H9 (cell line): ENCODE results near the gene OXSR1. TPM values are rescaled to one million over a fixed set of nuclear protein-coding genes. Genes with fewer than 3 reads are reported as not detected.
A peak's percentile ranks its signal among the peaks of the same experiment; 100 is the strongest.

Experiments
- DNase-seq: peaks from one replicate; pipeline ENCODE4 v3.0.0-alpha.2; 2017
- H2AFZ ChIP-seq: one replicate; pipeline ENCODE4 v1.6.1; 2013; ENCODE audit warnings: mild to moderate bottlenecking, low read length, control low read depth, moderate library complexity
- H2AK5ac ChIP-seq: 2 replicates; pipeline ENCODE4 v1.6.1; 2013; ENCODE audit warnings: low read length, control low read depth, mixed read lengths; ENCODE audit not compliant: insufficient read length
- H2BK120ac ChIP-seq: one replicate; pipeline ENCODE4 v1.6.1; 2013; ENCODE audit warnings: low read depth, mild to moderate bottlenecking, low read length, control low read depth, inconsistent platforms; ENCODE audit not compliant: poor library complexity, severe bottlenecking
- H2BK12ac ChIP-seq: 2 replicates; pipeline ENCODE4 v1.6.1; 2013; ENCODE audit warnings: low read length, control low read depth, mixed read lengths, low read depth; ENCODE audit not compliant: insufficient read length
- H2BK15ac ChIP-seq: 2 replicates; pipeline ENCODE4 v1.6.1; 2013; ENCODE audit warnings: low read depth, low read length, control low read depth
- H2BK20ac ChIP-seq: one replicate; pipeline ENCODE4 v1.6.1; 2013; ENCODE audit warnings: low read depth, mild to moderate bottlenecking, low read length, control low read depth, inconsistent platforms; ENCODE audit not compliant: poor library complexity, severe bottlenecking
- H2BK5ac ChIP-seq: 2 replicates; pipeline ENCODE4 v1.6.1; 2013; ENCODE audit warnings: low read length, control low read depth, mixed read lengths; ENCODE audit not compliant: insufficient read length
- H3K14ac ChIP-seq: 2 replicates; pipeline ENCODE4 v1.6.1; 2013; ENCODE audit warnings: low read length, control low read depth; ENCODE audit not compliant: insufficient read depth
- H3K18ac ChIP-seq: 2 replicates; pipeline ENCODE4 v1.6.1; 2013; ENCODE audit warnings: low read depth, mild to moderate bottlenecking, mixed read lengths, low read length, control low read depth; ENCODE audit not compliant: insufficient read length
- H3K23ac ChIP-seq: 2 replicates; pipeline ENCODE4 v1.6.1; 2013; ENCODE audit warnings: low read length, control low read depth, mixed read lengths, low read depth; ENCODE audit not compliant: insufficient read length
- H3K23me2 ChIP-seq: 2 replicates; pipeline ENCODE4 v1.6.1; 2013; ENCODE audit warnings: low read depth, mild to moderate bottlenecking, mixed read lengths, low read length, control low read depth; ENCODE audit not compliant: insufficient read length, poor library complexity, severe bottlenecking
- H3K27ac ChIP-seq: 2 replicates; pipeline ENCODE4 v1.5.1; 2013; ENCODE audit warnings: low read length, control low read depth, mixed read lengths, low read depth; ENCODE audit not compliant: insufficient read length
- H3K27me3 ChIP-seq: 2 replicates; pipeline ENCODE4 v1.6.1; 2013; ENCODE audit warnings: low read length, control low read depth, inconsistent platforms; ENCODE audit not compliant: insufficient read depth
- H3K4ac ChIP-seq: 2 replicates; pipeline ENCODE4 v1.6.1; 2013; ENCODE audit warnings: low read depth, mild to moderate bottlenecking, control low read depth, inconsistent platforms, low read length, moderate library complexity
- H3K4me1 ChIP-seq: 2 replicates; pipeline ENCODE4 v1.6.1; 2013; ENCODE audit warnings: low read length, control low read depth, inconsistent platforms; ENCODE audit not compliant: insufficient read depth
- H3K4me2 ChIP-seq: 2 replicates; pipeline ENCODE4 v1.6.1; 2013; ENCODE audit warnings: low read length, control low read depth, mixed read lengths; ENCODE audit not compliant: insufficient read length, insufficient read depth
- H3K56ac ChIP-seq: 2 replicates; pipeline ENCODE4 v1.6.1; 2013; ENCODE audit warnings: low read depth, mild to moderate bottlenecking, mixed read lengths, low read length, control low read depth; ENCODE audit not compliant: insufficient read length
- H3K79me1 ChIP-seq: 2 replicates; pipeline ENCODE4 v1.6.1; 2013; ENCODE audit warnings: low read depth, mild to moderate bottlenecking, moderate library complexity, low read length, control low read depth, inconsistent platforms; ENCODE audit not compliant: insufficient read depth, poor library complexity, severe bottlenecking
- H3K79me2 ChIP-seq: 2 replicates; pipeline ENCODE4 v1.6.1; 2013; ENCODE audit warnings: low read length, control low read depth, inconsistent platforms; ENCODE audit not compliant: insufficient read depth
- H3K9ac ChIP-seq: 2 replicates; pipeline ENCODE4 v1.6.1; 2013; ENCODE audit warnings: low read length, control low read depth, mixed read lengths; ENCODE audit not compliant: insufficient read length; ENCODE audit errors: extremely low read depth
- H3K9me3 ChIP-seq: one replicate; pipeline ENCODE4 v1.6.1; 2013; ENCODE audit warnings: low read depth, low read length, inconsistent platforms; ENCODE audit not compliant: control insufficient read depth
- H3T11ph ChIP-seq: one replicate; pipeline ENCODE4 v1.6.1; 2013; ENCODE audit warnings: mild to moderate bottlenecking, low read length, control low read depth, inconsistent platforms
- H4K20me1 ChIP-seq: one replicate; pipeline ENCODE4 v1.6.1; 2013; ENCODE audit not compliant: control insufficient read depth, insufficient read length, insufficient read depth
- H4K5ac ChIP-seq: 2 replicates; pipeline ENCODE4 v1.6.1; 2013; ENCODE audit warnings: low read depth, mild to moderate bottlenecking, mixed read lengths, low read length, control low read depth; ENCODE audit not compliant: insufficient read length
- H4K8ac ChIP-seq: replicated peaks from 2 replicates; pipeline ENCODE4 v1.6.1; 2013; ENCODE audit warnings: low read length, control low read depth, mixed read lengths, low read depth; ENCODE audit not compliant: insufficient read length
- H4K91ac ChIP-seq: 2 replicates; pipeline ENCODE4 v1.6.1; 2013; ENCODE audit warnings: low read depth, mild to moderate bottlenecking, moderate library complexity, mixed read lengths, low read length, control low read depth; ENCODE audit not compliant: insufficient read length
- H3K27ac Mint-ChIP-seq, 3 experiments: 2 replicates in 2 of 3; 3 replicates in 1 of 3; pipeline ENCODE4 v1.8.0; 2020 to 2021; ENCODE audit warnings: mixed read lengths in 3 of 3, mild to moderate bottlenecking in 1 of 3, moderate library complexity in 1 of 3
- H3K27me3 Mint-ChIP-seq: 2 replicates; pipeline ENCODE4 v1.8.0; 2021; ENCODE audit warnings: low read depth, mild to moderate bottlenecking, moderate library complexity, mixed read lengths
- H3K36me3 Mint-ChIP-seq, 3 experiments: 2 replicates in 2 of 3; 3 replicates in 1 of 3; pipeline ENCODE4 v1.8.0; 2020 to 2021; ENCODE audit warnings: low read depth in 3 of 3, mixed read lengths in 3 of 3; ENCODE audit not compliant: insufficient read depth in 1 of 3
- H3K4me1 Mint-ChIP-seq, 2 experiments: 2 replicates each; pipeline ENCODE4 v1.8.0; 2020; ENCODE audit warnings: mixed read lengths in 2 of 2
- H3K4me3 Mint-ChIP-seq, 2 experiments: 2 replicates in 1 of 2; 3 replicates in 1 of 2; pipeline ENCODE4 v1.8.0; 2020 to 2021; ENCODE audit warnings: mild to moderate bottlenecking in 2 of 2, mixed read lengths in 2 of 2, moderate library complexity in 1 of 2
- H3K9me3 Mint-ChIP-seq, 2 experiments: 2 replicates in 1 of 2; 3 replicates in 1 of 2; pipeline ENCODE4 v1.8.0; 2020; ENCODE audit warnings: mild to moderate bottlenecking in 2 of 2, mixed read lengths in 2 of 2, moderate library complexity in 1 of 2
- CTCF ChIP-seq: fragments of 200-600 bp; sonication (generic); conservative IDR thresholded peaks from 3 replicates; pipeline ENCODE4 v1.8.0; 2021; ENCODE audit warnings: antibody characterized with exemption, mild to moderate bottlenecking
- WGBS: extraction: QIAGEN DNeasy Blood & Tissue Kit; methylation state at CpG from one replicate; pipeline ENCODE4 v1.1.7; 2013; ENCODE audit warnings: missing lambda C conversion rate, low lambda C conversion rate, mixed read lengths; ENCODE audit not compliant: insufficient read length; ENCODE audit errors: extremely low coverage; 5-methylcytosine and 5-hydroxymethylcytosine counted together
- total RNA-seq: library from RNA; stranded (reverse); gene quantifications from 2 replicates; pipeline ENCODE4 v1.2.1, GENCODE V29; 2021

OXSR1 gene
- total RNA-seq, 1 experiment from 2014 or later: 54.1 TPM

DNA sequence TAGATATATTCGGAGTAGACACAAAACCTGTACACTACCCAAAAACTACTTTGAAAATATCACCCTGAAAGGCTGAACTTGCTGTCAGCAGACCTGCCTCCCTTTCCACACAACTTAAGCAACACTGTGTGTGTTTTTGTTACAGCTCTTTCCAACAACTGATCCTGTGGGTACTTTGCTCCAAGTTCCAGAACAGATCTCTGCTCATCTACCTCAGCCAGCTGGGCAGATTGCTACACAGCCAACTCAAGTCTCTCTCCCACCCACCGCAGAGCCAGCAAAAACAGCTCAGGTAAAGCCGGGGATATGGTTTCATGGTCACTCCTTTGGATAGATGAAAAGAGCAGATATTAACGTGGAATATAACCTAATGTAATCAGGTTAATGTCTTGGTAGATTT is 80.6 kb downstream of the OXSR1 start:
- Histone ChIP-seq H3K4ac (no peak overlapping the region), H2BK5ac (no peak overlapping the region), H3K27me3 (no peaks in the 10 kb centered on the region), H3K18ac (no peak overlapping the region), H2BK120ac (no peak overlapping the region), H4K20me1 (no peaks in the 10 kb centered on the region), H4K5ac (no peak overlapping the region), H2AK5ac (no peak overlapping the region), H3K27ac (no peak overlapping the region), H3K79me2 (no peaks in the 10 kb centered on the region), H4K91ac (no peak overlapping the region), H3K4me2 (no peak overlapping the region), H3K9me3 (no peaks in the 10 kb centered on the region), H3K56ac (no peak overlapping the region), H3K23me2 (no peaks in the 10 kb centered on the region), H3K23ac (no peak overlapping the region), H3K79me1 (no peaks in the 10 kb centered on the region), H3K4me1 (no peaks in the 10 kb centered on the region), H2AFZ (no peak overlapping the region), H3T11ph (no peak overlapping the region), H4K8ac (no peak overlapping the region), H3K9ac (no peak overlapping the region), H2BK20ac (no peak overlapping the region), H2BK15ac (no peak overlapping the region), H2BK12ac (no peak overlapping the region), H3K14ac (no peak overlapping the region)
- H3K36me3 Mint-ChIP-seq: peaks cover 6 to 36% (median 35%) of the 10 kb centered on the region in 3 experiments; a peak in 6 of 7 replicates
- H3K27ac Mint-ChIP-seq: peak overlapping the region in 2 of 3 experiments; percentile 37 to 54; a peak in 2 of 7 replicates
- no peak overlapping the region for H3K4me3 Mint-ChIP-seq
- no CpG with 5 or more reads among the region's 4 CpGs for WGBS
- H3K9me3 Mint-ChIP-seq: no peaks in the 10 kb centered on the region
- no peak for DNase-seq
- no peak for TF ChIP-seq CTCF
- no peaks in the 10 kb centered on the region for H3K27me3 Mint-ChIP-seq
- H3K4me1 Mint-ChIP-seq: peaks cover 0 to 3% of the 10 kb centered on the region in 2 experiments; a peak in 1 of 4 replicates
